ENCODE data around the gene PLEKHA5.
"Not testable (repeated sequence)": the region's sequence is repeated elsewhere in the genome, so short reads cannot be mapped to it uniquely, and the experiment has no call there.

PLEKHA5 gene

DNA sequence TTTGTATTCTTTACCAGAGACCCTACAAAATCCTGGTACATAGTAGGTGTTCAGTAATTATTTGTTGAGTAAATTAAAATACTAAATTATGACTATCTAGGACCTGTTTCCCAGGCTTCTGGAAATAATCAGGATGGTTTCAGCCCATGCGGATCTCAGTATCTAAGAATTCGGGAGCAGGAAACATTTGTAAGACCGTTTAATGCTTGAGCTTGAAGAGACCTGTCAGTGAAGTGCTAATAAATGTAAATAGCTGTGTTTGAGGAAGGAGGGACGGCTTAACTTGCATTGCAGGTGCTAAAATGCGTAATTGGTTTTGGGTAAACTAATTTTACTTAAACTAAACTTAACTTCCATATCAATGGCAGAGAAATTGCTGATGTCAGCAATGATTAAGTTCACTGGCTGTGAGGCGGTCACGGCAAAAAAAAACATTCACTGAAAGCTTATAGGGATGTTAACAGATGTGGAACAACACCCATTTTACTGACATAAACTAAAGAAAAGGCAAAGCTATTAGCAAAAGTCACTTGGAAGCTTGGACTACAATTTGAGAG is 281.2 kb downstream of the PLEKHA5 start:
- in situ Hi-C loops (cut with HindIII; ENCODE audit: low pct_ligation_motif_present, low sequenced_read_pairs), result no loop called here
- H3K4me3 ChIP-seq (ENCODE audit: low read depth, low read length), result no peak overlapping the region
- TF ChIP-seq, protein P1, sequence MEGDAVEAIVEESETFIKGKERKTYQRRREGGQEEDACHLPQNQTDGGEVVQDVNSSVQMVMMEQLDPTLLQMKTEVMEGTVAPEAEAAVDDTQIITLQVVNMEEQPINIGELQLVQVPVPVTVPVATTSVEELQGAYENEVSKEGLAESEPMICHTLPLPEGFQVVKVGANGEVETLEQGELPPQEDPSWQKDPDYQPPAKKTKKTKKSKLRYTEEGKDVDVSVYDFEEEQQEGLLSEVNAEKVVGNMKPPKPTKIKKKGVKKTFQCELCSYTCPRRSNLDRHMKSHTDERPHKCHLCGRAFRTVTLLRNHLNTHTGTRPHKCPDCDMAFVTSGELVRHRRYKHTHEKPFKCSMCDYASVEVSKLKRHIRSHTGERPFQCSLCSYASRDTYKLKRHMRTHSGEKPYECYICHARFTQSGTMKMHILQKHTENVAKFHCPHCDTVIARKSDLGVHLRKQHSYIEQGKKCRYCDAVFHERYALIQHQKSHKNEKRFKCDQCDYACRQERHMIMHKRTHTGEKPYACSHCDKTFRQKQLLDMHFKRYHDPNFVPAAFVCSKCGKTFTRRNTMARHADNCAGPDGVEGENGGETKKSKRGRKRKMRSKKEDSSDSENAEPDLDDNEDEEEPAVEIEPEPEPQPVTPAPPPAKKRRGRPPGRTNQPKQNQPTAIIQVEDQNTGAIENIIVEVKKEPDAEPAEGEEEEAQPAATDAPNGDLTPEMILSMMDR (IDR thresholded peaks at IDR 0.05; ENCODE audit: low read depth, low read length, missing control alignments), result no peak
- no peaks in the 10 kb centered on the region for H3K36me3 ChIP-seq (replicated peaks)
- H3K27ac ChIP-seq, result no peak overlapping the region
- no peaks in the 10 kb centered on the region for H3K27me3 ChIP-seq (replicated peaks)
- no peak for DNase-seq

DNA sequence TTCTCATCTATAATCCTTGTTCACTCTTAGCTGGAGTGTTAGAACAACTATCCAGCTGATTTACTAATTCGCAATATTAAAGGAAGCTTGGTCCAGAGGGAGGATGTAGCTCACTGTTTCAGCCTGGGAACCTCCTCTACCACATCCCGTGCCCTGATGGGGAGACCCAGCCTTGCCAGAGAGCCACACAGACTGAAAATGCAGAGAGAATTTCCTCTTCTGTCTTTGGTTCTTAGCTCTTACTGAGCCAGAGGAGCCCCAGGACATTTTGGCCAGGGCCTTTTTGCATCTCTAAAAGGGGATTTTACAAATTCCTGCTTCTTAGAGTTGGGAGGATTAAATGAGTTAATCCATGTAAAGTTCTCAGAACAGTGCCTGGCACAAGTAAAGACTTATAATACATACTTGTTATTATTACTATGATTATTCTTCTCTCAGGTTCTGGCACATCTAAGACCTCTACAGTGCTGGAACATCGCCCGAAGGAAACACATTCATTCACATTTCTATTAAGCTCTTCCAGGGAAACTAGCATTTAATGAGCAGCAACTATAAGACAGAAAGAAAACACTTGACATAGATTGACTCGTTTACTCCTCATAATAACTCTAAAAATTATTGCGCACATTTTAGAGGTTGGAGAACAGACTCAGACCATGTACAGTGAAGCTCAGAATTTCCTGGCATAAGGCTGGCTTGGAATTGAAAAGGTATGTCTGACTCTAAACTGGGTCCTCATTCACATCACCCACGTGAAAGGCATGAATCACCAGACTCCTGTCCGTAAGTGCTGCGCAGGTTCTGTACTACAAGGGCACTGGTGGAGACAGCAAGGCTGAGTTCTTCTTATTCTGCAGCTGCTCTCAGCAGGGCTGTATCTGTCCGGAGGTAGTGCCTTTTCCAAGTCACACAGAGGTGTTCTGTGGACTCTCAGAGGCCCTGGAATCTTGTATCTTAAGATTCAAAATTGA is 282.0 kb downstream of the PLEKHA5 start:
- TF ChIP-seq, protein P1 (IDR thresholded peaks at IDR 0.05; ENCODE audit: low read depth, low read length, missing control alignments), result no peak
- in situ Hi-C loops (cut with HindIII; ENCODE audit: low pct_ligation_motif_present, low sequenced_read_pairs), result no loop called here
- Histone ChIP-seq H3K27me3 (replicated peaks) (no peaks in the 10 kb centered on the region), H3K4me3 (ENCODE audit: low read depth, low read length) (no peak overlapping the region), H3K27ac (no peak overlapping the region), H3K36me3 (replicated peaks) (no peaks in the 10 kb centered on the region)
- DNase-seq, result no peak

DNA sequence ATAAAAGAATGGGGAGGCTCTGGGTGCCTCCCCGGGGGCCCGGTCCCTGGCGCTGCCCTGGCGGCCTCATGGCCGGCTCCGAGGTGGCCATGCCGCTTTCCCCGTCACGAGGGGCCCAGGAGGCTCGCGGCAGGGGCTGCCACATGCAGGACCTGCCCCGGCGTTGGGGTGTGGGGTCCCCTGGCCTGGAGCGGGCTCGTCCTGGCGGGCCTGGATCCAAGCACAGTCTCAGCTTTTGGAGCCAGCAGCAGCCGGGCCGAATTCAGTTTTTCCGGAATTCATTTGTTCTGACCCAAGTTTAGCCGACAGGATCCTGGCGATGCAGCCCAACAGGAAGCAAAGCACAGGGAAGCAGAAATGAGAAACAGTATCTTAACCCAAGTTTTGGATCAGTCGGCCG is 283.3 kb downstream of the PLEKHA5 start:
- Histone ChIP-seq H3K27ac (no peak overlapping the region), H3K4me3 (ENCODE audit: low read depth, low read length) (no peak overlapping the region), H3K36me3 (replicated peaks) (no peaks in the 10 kb centered on the region), H3K27me3 (replicated peaks) (no peaks in the 10 kb centered on the region)
- no peak for DNase-seq
- TF ChIP-seq, protein P1 (IDR thresholded peaks at IDR 0.05; ENCODE audit: low read depth, low read length, missing control alignments), result no peak
- in situ Hi-C loops (cut with HindIII; ENCODE audit: low pct_ligation_motif_present, low sequenced_read_pairs), result no loop called here

DNA sequence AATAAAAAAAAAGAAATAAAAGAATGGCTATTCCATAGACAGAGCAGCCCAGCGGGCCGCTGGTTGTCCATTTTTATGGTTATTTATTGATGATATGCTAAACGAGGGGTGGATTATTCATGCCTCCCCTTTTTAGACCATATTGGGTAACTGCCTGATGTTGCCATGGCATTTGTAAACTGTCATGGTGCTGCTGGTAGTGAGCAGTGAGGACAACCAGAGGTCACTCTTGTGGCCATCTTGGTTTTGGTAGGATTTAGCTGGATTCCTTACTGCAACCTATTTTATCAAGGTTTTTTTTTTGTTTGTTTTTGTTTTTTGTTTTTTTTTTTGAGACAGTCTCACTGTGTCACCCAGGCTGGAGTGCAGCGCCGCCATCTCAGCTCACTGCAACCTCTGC is 284.0 kb downstream of the PLEKHA5 start:
- in situ Hi-C loops (cut with HindIII; ENCODE audit: low pct_ligation_motif_present, low sequenced_read_pairs); DNase-seq; H3K4me3 ChIP-seq (ENCODE audit: low read depth, low read length): not testable (repeated sequence)

DNA sequence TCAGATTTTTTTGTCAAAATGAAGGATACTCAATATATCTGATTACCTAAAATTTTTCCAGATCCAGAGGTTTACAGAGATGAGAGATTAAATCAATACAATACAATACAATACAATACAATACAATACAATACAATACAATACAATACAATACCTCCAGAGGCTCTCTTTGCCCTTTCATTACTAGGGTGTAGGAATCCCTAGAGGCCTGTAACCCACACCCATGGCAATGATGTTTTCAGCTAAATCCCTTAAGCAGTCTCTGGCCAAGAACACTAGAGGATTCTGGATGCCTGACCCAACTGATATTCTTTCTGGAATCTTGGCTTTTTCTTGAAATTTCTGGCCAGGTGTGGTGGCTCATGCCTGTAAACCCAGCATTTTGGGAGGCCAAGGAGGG is 286.0 kb downstream of the PLEKHA5 start:
- Histone ChIP-seq H3K27me3 (replicated peaks) (no peaks in the 10 kb centered on the region), H3K36me3 (replicated peaks) (no peaks in the 10 kb centered on the region), H3K4me3 (ENCODE audit: low read depth, low read length) (no peak overlapping the region), H3K27ac (no peak overlapping the region)
- in situ Hi-C loops (cut with HindIII; ENCODE audit: low pct_ligation_motif_present, low sequenced_read_pairs), result no loop called here
- no peak for DNase-seq
- TF ChIP-seq, protein P1 (IDR thresholded peaks at IDR 0.05; ENCODE audit: low read depth, low read length, missing control alignments), result no peak

More for the DNA sequence above, 284.0 kb downstream of the PLEKHA5 start:
- H3K36me3 ChIP-seq (replicated peaks); H3K27ac ChIP-seq; H3K27me3 ChIP-seq (replicated peaks): not testable (repeated sequence)

DNA sequence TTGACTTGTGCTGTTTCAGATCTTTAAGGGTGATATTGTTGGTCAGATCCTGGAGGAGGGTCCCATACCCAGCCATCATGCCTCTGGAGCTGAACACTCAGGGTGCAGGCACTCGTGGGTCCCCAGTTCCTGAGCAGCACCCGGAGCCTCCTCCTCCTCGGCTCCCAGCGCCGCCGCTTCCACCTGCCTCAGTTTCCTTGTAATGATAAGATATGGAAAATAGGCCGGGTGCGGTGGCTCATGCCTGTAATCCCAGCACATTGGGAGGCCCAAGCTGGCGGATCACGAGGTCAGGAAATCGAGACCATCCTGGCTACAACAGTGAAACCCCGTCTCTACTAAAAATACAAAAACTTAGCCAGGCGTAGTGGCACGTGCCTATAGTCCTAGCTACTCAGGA is 289.6 kb downstream of the PLEKHA5 start:
- DNase-seq, result no peak
- no peaks in the 10 kb centered on the region for H3K27me3 ChIP-seq (replicated peaks)
- H3K27ac ChIP-seq, result no peak overlapping the region
- TF ChIP-seq, protein P1 (IDR thresholded peaks at IDR 0.05; ENCODE audit: low read depth, low read length, missing control alignments), result no peak
- in situ Hi-C loops (cut with HindIII; ENCODE audit: low pct_ligation_motif_present, low sequenced_read_pairs), result no loop called here
- H3K36me3 ChIP-seq (replicated peaks), result no peaks in the 10 kb centered on the region
- H3K4me3 ChIP-seq (ENCODE audit: low read depth, low read length), result no peak overlapping the region
